NCI-H1436 (cell line): ENCODE measurements around the gene RCBTB1.
"Not testable (repeated sequence)": the region's sequence is repeated elsewhere in the genome, so short reads cannot be mapped to it uniquely, and the experiment has no call there.

ENCODE experiments used
- DNase-seq: peaks from one replicate; lab custom pipeline; 2025; lab: John Stamatoyannopoulos, UW

RCBTB1 gene

GRCh38 chr13:49604570-49604969 is 19.2 kb upstream of the RCBTB1 start:
- DNase-seq = no peak

GRCh38 chr13:49602615-49603014 is 17.3 kb upstream of the RCBTB1 start:
- DNase-seq = not testable (repeated sequence)

GRCh38 chr13:49602005-49602404 is 16.6 kb upstream of the RCBTB1 start:
- DNase-seq = no peak

GRCh38 chr13:49597043-49597641 is 11.8 kb upstream of the RCBTB1 start:
- no peak for DNase-seq

- DNase-seq = no peak
These were observed 10.9 kb upstream of the RCBTB1 start for GRCh38 chr13:49596221-49596620.

GRCh38 chr13:49594576-49594975 is 9.2 kb upstream of the RCBTB1 start:
- DNase-seq = no peak

- not testable (repeated sequence) for DNase-seq
These were observed 8.5 kb upstream of the RCBTB1 start for GRCh38 chr13:49593876-49594275.

GRCh38 chr13:49590714-49591113 is 5.4 kb upstream of the RCBTB1 start:
- DNase-seq = not testable (repeated sequence)

GRCh38 chr13:49587311-49587847 is 2.0 kb upstream of the RCBTB1 start:
- no peak for DNase-seq

- DNase-seq = no peak
These were observed 1.4 kb upstream of the RCBTB1 start for GRCh38 chr13:49586717-49587116.

GRCh38 chr13:49584771-49585182 is 581 bp downstream of the RCBTB1 start:
- DNase-seq = no peak

- no peak for DNase-seq
These were observed 4.2 kb downstream of the RCBTB1 start for GRCh38 chr13:49580980-49581680.

GRCh38 chr13:49579501-49579900 is 5.9 kb downstream of the RCBTB1 start:
- DNase-seq = no peak

GRCh38 chr13:49571299-49572240 is 13.8 kb downstream of the RCBTB1 start:
- DNase-seq = no peak

- DNase-seq = no peak
These were observed 15.2 kb downstream of the RCBTB1 start for GRCh38 chr13:49569993-49570689.

GRCh38 chr13:49567491-49567890 is 17.9 kb downstream of the RCBTB1 start:
- DNase-seq = no peak

- no peak for DNase-seq
These were observed 18.9 kb downstream of the RCBTB1 start for GRCh38 chr13:49566461-49566860.

GRCh38 chr13:49565461-49565860 is 19.9 kb downstream of the RCBTB1 start:
- DNase-seq = not testable (repeated sequence)

GRCh38 chr13:49563516-49563915 is 21.8 kb downstream of the RCBTB1 start:
- DNase-seq = no peak

GRCh38 chr13:49561062-49561410 is 24.3 kb downstream of the RCBTB1 start:
- DNase-seq = no peak

- DNase-seq = no peak
These were observed 24.9 kb downstream of the RCBTB1 start for GRCh38 chr13:49560270-49561061.
